ENCODE data around the gene PDGFRB.
A peak's percentile ranks its signal among the peaks of the same experiment; 100 is the strongest.

PDGFRB gene

GRCh38 chr5:150178262-150178661, 22.6 kb upstream of the PDGFRB start:
- no peak overlapping the region for H3K4me3 ChIP-seq (ENCODE audit: low read depth, low read length)
- no peak for DNase-seq (ENCODE audit: low read depth)
- TF ChIP-seq CTCF (conservative IDR thresholded peaks at IDR 0.05; ENCODE audit: low read depth, low read length) = no peak

- DNase-seq (ENCODE audit: low read depth) = no peak
- TF ChIP-seq CTCF (conservative IDR thresholded peaks at IDR 0.05; ENCODE audit: low read depth, low read length) = no peak
- H3K4me3 ChIP-seq (ENCODE audit: low read depth, low read length) = no peak overlapping the region
These were observed 22.1 kb upstream of the PDGFRB start for GRCh38 chr5:150177721-150178120.

- no peak overlapping the region for H3K4me3 ChIP-seq (ENCODE audit: low read depth, low read length)
- TF ChIP-seq CTCF (conservative IDR thresholded peaks at IDR 0.05; ENCODE audit: low read depth, low read length) = no peak
- DNase-seq (ENCODE audit: low read depth) = no peak
These were observed 21.3 kb upstream of the PDGFRB start for GRCh38 chr5:150176745-150177477.

GRCh38 chr5:150175536-150175935, 19.9 kb upstream of the PDGFRB start:
- peak; percentile 73 for TF ChIP-seq CTCF (conservative IDR thresholded peaks at IDR 0.05; ENCODE audit: low read depth, low read length)
- H3K4me3 ChIP-seq (ENCODE audit: low read depth, low read length) = no peak overlapping the region
- peak; percentile 57 for DNase-seq (ENCODE audit: low read depth)

- no peak for DNase-seq (ENCODE audit: low read depth)
- H3K4me3 ChIP-seq (ENCODE audit: low read depth, low read length) = no peak overlapping the region
- no peak for TF ChIP-seq CTCF (conservative IDR thresholded peaks at IDR 0.05; ENCODE audit: low read depth, low read length)
These were observed 19.4 kb upstream of the PDGFRB start for GRCh38 chr5:150175076-150175475.

- TF ChIP-seq CTCF (conservative IDR thresholded peaks at IDR 0.05; ENCODE audit: low read depth, low read length) = no peak
- DNase-seq (ENCODE audit: low read depth) = no peak
- H3K4me3 ChIP-seq (ENCODE audit: low read depth, low read length) = no peak overlapping the region
These were observed 18.6 kb upstream of the PDGFRB start for GRCh38 chr5:150174285-150174684.

GRCh38 chr5:150173161-150173560, 17.5 kb upstream of the PDGFRB start:
- DNase-seq (ENCODE audit: low read depth) = no peak
- no peak overlapping the region for H3K4me3 ChIP-seq (ENCODE audit: low read depth, low read length)
- no peak for TF ChIP-seq CTCF (conservative IDR thresholded peaks at IDR 0.05; ENCODE audit: low read depth, low read length)
